KOPT-K1 (cell line): Measurements from ENCODE around the gene VWF.

Source experiments
- H3K27ac ChIP-seq: fragments of 200-600 bp; sonication (generic); 2 replicates; pipeline ENCODE4 v1.5.1; 2016; ENCODE audit warnings: antibody characterized with exemption, mild to moderate bottlenecking, low read depth, low read length; ENCODE audit not compliant: poor library complexity, severe bottlenecking
- H3K36me3 ChIP-seq: fragments of 200-600 bp; sonication (generic); 2 replicates; pipeline ENCODE4 v1.5.1; 2017; ENCODE audit warnings: antibody characterized with exemption, mild to moderate bottlenecking, low read length, moderate library complexity; ENCODE audit not compliant: insufficient read depth
- H3K9me3 ChIP-seq: fragments of 200-600 bp; sonication (generic); 2 replicates; pipeline ENCODE4 v1.5.1; 2017; ENCODE audit warnings: antibody characterized with exemption, low read length, mild to moderate bottlenecking; ENCODE audit not compliant: insufficient read depth, poor library complexity, severe bottlenecking

Gene VWF

DNA sequence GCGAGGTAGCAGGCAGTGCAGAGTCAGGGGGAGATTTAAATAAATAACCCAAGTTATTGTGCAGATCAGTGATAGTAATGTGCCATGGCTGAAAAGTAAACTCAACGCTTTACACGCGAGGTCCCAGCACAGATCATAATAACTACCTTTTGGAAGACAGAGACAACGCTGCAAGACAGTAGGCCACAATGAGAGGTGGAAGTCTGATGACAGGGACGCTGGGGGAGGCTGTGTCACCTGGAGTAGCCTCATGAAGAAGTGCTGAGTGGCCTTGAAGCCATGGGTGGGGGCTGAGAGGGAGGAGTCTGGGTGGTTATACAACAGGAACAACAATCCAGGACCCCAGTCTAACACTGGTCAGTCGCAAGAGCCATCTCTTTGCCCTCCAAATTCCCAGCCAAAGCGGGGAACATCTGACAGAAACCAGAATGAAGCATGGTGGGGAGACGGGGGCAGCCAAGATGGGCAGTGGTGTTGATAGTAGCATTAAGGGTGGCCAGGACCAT, 207.6 kb downstream of the VWF start:
- no peaks in the 10 kb centered on the region for H3K9me3 ChIP-seq
- H3K27ac ChIP-seq = no peak overlapping the region
- no peaks in the 10 kb centered on the region for H3K36me3 ChIP-seq

DNA sequence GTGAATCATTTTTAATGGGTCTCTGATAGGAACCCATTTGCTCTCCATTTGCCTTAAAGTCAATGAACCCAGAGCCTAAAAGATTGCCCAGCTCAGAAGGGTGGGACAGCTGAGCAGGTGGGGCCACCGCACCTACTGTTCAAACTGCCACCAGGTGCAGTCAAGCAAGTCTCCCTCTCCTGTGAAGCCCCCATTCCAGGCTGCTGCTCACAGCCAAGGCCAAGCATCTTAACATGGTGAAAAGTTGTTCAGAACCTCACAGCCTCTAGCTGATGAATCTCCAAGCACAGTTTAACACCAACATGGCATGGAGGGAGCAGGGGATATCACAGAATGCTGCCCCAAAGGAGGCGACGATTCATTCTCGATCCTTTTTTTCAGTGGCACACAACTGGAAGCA, 209.0 kb downstream of the VWF start:
- Histone ChIP-seq H3K9me3 (no peaks in the 10 kb centered on the region), H3K27ac (no peak overlapping the region), H3K36me3 (no peaks in the 10 kb centered on the region)

DNA sequence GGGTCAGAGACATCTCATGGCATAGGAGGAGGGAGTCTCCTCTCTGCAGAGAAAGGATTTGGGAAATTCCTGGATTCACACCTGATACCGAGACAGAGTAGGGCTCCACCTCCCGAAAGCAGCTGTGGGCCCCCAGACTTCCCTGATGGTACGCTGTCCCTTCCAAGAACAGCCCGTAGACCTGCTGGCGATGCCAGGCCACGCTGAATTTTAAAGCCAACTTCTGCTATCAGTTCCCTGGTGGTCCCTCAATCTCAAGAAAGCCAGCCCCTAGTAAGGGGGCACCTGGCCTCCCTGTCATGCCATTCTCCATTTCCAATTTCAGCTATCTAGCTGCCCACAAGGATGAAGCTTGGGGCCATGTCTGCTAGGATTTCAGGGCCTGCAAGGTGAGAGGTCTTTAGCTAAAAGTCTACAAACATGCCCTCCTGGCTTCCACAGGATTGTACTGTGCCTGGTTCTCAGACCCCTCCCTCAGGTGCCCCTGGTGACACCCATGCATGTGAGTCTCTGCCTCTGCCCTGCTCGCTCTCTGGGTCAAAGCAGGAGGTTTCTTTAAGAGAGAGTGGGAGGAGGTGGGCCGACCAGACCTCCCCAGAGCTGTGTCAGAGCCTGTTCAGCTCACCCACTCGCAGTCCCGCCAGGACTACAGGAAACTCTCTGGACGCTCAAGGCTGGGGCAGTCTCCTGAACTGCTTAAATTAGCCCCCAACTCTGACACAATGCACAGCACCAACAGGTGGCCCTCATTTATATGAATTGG, 209.9 kb downstream of the VWF start:
- Histone ChIP-seq H3K27ac (no peak overlapping the region), H3K9me3 (no peaks in the 10 kb centered on the region), H3K36me3 (no peaks in the 10 kb centered on the region)

DNA sequence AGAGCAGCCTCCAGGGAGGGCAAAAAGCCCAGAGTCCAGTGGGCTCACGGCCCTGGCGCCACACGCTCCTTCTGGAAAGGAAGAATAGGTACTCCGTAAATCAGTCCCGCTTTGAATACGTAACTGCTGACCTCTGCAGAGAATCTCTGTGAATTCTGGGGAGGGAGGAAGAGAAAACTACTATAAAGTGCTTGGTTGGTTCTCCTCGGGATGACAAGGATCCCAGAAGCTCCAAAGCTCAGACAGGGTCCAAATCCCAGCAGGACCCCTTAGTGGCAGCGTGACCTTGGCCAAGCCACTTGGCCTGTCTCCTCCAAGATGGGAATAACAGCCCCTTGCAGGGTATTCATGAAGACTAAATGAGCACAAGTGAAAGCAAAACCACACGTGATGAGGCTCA, 211.1 kb downstream of the VWF start:
- Histone ChIP-seq H3K27ac (no peak overlapping the region), H3K36me3 (no peaks in the 10 kb centered on the region), H3K9me3 (no peaks in the 10 kb centered on the region)

DNA sequence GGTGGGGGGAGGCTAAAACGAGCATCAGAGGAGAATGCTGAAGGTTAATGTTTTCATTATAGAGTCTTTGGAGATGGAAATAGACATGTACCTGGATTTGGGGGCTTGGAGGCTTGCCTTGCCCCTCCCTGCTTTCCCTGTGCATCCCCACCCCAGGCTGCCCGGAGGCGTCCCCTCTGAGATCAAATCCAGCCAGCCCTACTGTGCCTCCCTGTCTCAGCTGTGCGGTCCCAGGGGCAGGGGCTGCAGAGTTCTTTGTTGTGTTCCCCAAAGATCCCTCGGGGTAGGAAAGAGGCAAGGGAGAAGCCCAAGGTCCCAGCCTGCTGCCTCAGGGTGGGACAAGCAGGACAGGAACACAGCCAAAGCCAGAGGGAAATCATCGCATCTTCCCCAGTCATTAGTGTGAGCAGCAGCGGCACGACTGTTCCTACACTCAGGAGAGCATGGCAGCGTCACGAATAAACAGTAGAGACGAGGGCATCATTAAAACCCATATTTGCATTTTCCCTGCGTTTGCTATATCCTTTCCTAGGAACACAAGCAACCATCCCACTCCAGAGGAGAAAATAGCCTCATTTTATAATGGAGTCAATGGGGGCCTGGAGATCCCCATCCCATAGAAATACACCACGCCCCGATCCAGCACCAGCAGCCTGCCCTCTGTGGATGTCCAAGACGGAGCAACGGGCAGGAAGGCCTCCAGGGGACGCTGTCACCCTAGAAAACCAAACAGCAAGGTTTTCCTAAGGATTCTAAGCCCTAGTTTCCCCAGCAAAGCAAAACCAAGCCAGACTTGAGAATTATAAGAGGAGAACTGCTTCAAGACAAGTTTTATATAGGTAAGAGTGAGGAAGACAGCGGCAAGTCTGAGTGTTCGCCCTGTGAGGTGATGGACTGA, 211.8 kb downstream of the VWF start:
- Histone ChIP-seq H3K27ac (no peak overlapping the region), H3K9me3 (no peaks in the 10 kb centered on the region), H3K36me3 (no peaks in the 10 kb centered on the region)

DNA sequence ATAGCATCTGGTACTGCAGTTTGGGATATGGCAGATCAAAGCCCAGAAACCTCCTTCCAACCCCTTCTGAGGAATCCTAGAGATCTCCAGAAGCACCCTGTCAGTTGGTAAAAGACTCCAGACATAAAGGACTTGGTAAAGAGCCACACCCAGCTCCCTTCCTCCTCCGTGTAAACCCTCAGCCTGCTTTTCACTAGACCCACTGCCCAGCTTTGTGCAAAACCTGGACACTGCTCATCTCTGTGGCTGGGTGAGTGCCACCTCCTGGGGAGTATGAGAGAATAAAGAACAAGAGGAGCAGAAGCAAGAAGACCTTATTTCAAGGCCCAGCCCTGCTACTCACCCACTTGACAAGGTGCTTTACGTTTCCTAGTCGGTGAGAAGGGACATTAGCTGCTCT, 212.5 kb downstream of the VWF start:
- H3K9me3 ChIP-seq = no peaks in the 10 kb centered on the region
- no peak overlapping the region for H3K27ac ChIP-seq
- no peaks in the 10 kb centered on the region for H3K36me3 ChIP-seq

DNA sequence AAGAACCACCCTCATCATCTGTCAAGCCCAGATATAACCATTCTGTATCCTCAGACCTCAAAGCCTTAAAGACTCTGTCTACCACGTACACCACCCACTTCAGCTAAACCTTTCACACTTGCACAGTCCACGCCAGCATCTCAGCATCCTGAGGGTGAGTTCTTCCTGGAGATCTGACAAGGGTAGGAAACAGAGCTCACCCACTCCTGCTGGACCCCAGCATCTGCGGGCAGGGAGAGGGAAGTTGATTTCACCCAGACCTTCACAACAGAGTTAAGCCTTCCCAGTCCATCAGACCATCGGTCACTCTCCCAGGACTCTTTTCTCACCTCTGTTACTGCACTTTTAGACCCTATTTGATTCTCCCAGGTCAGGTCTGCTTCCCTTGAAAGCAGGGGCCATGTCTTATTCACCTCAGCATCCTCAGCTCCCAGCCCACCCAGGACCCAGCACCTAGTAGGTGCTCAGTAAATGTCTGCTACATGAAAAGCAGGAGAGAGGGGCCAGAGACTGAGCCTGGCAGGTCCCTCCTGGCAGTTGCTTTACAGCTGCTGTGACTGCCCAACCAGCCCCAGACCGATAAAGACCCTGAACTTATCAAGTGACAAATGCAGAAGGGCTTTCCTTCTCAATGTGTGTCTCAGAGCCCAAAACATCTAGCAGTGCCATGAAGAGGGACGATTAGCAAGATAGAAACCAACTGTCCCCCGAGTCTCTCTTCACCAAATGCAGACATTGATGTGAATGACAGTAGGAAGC, 213.5 kb downstream of the VWF start:
- no peak overlapping the region for H3K27ac ChIP-seq
- no peaks in the 10 kb centered on the region for H3K36me3 ChIP-seq
- H3K9me3 ChIP-seq = no peaks in the 10 kb centered on the region

DNA sequence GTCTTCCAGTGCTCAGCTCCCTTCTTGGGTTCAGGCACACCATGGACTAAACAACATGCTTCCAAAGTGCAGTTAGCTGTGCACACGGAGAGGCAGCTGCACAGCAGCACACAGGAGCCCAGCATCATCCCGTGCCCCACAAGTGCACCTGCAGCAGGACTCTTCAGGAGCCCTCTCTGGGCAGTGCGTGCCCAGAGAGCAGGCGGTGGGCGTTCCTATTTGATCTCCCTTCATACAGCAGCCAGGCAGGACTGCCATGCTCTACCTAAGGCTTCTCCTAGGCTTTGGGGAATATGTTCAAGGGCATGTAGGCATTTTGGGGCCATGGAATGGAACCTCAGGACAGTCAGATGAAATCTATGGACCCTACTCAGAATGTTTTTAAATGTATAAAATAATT, 214.9 kb downstream of the VWF start:
- no peaks in the 10 kb centered on the region for H3K9me3 ChIP-seq
- no peak overlapping the region for H3K27ac ChIP-seq
- no peaks in the 10 kb centered on the region for H3K36me3 ChIP-seq

DNA sequence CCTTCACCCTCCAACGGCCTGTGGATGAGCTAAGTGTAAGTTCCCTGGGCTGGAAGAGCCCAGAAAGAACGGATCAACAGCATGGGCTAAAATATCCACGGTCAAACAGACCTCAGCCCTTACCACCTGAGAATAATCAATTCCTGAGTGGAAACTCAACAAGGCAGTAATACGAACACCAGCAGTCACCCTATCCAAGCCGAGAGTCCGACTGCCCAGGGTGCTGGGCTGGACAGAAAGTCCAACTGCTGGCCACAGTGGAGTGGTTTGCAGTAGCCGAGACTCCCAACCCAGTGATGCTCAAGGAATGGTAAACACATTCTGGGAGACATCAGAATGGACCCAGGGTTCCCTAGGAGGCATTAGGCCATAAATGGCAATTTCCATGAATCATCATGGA, 216.2 kb downstream of the VWF start:
- Histone ChIP-seq H3K27ac (no peak overlapping the region), H3K36me3 (no peaks in the 10 kb centered on the region), H3K9me3 (no peaks in the 10 kb centered on the region)

DNA sequence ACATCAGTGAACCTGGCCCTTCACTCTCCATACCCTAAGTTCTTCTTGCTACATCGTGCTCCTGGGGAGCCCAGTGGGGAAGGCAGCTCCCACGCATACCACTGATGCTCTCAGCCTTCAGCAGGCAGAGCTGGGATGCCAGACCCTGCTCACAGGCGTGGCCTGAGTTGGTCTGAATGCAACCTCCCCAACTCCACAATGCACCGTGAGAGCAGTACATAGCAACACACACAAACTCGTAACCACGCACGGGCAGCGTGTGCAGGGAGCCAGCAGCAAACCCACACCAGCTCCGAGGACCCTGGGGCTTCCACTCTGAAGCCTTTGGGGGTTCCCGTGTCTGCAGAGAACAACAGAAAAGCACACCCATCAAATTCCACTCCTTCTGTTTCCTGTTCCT, 216.7 kb downstream of the VWF start:
- Histone ChIP-seq H3K9me3 (no peaks in the 10 kb centered on the region), H3K27ac (no peak overlapping the region), H3K36me3 (no peaks in the 10 kb centered on the region)

DNA sequence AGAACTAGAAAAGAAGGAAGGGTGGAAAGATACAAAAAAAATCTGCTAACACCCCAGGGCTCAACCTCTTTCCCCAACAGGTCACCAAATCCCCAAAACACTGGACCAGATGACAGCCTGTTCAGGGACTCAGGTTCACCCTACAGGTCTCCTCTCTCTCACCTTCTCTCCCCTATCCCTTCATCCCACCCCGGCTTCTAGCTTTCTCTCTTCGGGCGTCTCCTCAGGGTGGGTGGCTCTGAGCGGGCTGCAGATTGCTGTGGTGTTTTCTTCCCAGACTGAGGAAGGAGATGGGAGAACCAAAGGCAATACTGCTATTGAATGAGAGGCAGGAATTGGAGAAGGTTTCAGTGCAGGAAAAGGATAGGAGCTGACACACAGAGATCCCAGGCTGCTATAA, 218.7 kb downstream of the VWF start:
- Histone ChIP-seq H3K27ac (no peak overlapping the region), H3K9me3 (no peaks in the 10 kb centered on the region), H3K36me3 (no peaks in the 10 kb centered on the region)

DNA sequence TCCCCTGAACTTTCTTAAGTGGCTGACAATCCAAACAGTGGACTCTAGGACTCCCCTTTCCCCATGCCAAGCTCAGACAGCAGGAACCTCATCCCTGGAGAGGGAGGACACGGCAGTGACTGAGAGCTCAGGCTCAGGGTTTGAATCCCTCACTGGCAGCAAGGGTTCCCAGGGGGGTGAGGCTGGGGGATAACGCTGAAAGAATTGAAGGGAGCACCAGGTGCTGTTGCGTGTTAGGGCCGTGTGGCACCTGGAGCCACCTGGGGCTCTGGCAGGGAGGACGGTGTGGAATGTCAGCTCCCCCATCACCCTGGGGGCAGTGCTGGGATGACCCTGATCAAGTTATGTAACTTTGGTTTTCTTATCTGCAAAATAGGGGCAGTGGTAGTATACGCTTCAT, 219.5 kb downstream of the VWF start:
- Histone ChIP-seq H3K36me3 (no peaks in the 10 kb centered on the region), H3K9me3 (no peaks in the 10 kb centered on the region), H3K27ac (no peak overlapping the region)

DNA sequence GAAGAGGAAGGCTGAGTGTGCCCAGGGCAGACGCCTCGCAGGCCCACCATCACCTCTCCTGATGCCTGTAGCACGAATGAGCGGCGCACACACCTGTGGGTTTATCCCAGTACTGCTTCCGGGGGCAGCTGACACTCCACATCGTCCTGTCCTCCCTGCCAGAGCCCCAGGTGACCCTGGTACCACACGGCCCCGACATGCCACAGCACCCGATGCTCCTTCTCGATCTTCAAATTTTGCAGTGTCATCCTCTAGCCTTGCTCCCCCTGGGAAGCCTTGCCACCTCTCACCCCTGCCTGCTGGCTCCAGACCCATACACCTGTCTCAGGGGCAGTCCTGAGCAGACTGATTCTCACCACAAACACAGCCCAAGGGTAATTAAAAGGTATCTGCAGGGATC, 220.0 kb downstream of the VWF start:
- H3K36me3 ChIP-seq = no peaks in the 10 kb centered on the region

DNA sequence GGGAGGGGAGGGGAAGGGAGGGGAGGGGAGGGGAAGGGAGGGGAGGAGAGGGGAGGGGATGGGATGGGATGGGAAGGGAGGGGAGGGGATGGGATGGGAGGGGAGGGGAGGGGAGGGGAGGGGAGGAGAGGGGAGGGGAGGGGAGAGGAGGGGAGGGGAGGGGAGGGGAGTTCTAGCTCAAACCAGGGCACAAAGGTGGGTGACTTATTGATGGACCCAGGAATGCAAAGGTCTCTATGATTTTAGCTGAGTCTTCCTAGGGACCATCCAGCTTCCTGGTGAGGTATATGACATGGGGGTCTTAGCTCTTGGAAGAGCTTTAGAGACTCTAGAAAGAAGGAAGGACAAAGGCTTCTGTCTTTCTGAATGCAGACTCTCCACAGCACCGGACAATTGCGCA, 221.7 kb downstream of the VWF start:
- H3K9me3 ChIP-seq = no peaks in the 10 kb centered on the region
- H3K36me3 ChIP-seq = no peaks in the 10 kb centered on the region
- no peak overlapping the region for H3K27ac ChIP-seq

More for the DNA sequence above, 220.0 kb downstream of the VWF start:
- no peaks in the 10 kb centered on the region for H3K9me3 ChIP-seq
- no peak overlapping the region for H3K27ac ChIP-seq

DNA sequence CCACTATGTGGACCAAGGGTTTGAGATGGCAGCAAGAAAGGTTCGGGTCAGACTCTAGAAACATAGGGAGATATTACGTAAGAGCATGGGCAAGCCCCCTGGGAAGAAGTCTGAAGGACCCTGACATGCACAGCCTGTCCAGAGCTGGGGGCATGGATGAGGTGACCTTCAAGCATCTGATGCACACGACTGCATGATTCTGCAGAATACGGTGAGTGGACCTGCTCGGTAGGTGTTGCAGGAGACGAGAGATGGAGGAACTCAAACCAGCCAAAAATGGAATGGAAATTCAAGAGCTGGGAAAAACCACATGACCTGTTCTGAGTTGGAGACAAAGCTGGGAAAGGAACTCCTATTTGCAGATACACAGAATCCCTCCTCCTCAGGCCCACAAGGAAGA, 223.1 kb downstream of the VWF start:
- H3K27ac ChIP-seq = no peak overlapping the region
- no peaks in the 10 kb centered on the region for H3K9me3 ChIP-seq
- H3K36me3 ChIP-seq = no peaks in the 10 kb centered on the region
